ENCODE measurements around the gene ASMTL. TPM values are rescaled to one million over a fixed set of nuclear protein-coding genes. Genes with fewer than 3 reads are reported as not detected.
"Not testable (repeated sequence)": the region's sequence is repeated elsewhere in the genome, so short reads cannot be mapped to it uniquely, and the experiment has no call there.

ASMTL gene
- total RNA-seq, 2 donors from 2014 or later: 46.7 to 80.9 TPM

GRCh38 chrX:1493412-1493811, 40.7 kb upstream of the ASMTL start:
- Histone ChIP-seq H3K36me3 (ENCODE audit: control insufficient read depth, insufficient read depth, low read length) (no peaks in the 10 kb centered on the region), H3K9me3 (ENCODE audit: control insufficient read depth, low read length) (peaks cover 29% of the 10 kb centered on the region), H3K4me1 (ENCODE audit: control insufficient read depth, insufficient read depth, low read length) (no peaks in the 10 kb centered on the region), H3K27ac (ENCODE audit: low read depth, low read length) (no peak overlapping the region), H3K4me3 (ENCODE audit: low read length) (no peak overlapping the region), H3K27me3 (ENCODE audit: control insufficient read depth, insufficient read depth, low read length, poor library complexity, severe bottlenecking) (no peaks in the 10 kb centered on the region), H3K9ac (ENCODE audit: extremely low read depth, low read length, poor library complexity, severe bottlenecking) (no peak overlapping the region)
- no peak overlapping the region for H3K27ac Mint-ChIP-seq
- TF ChIP-seq CTCF (conservative IDR thresholded peaks at IDR 0.05): no peak
- H3K27me3 Mint-ChIP-seq (ENCODE audit: insufficient read depth): peaks cover 10% of the 10 kb centered on the region
- peaks cover 2% of the 10 kb centered on the region for H3K36me3 Mint-ChIP-seq (ENCODE audit: low read depth)
- H3K4me1 Mint-ChIP-seq: no peaks in the 10 kb centered on the region
- peaks cover 25% of the 10 kb centered on the region for H3K9me3 Mint-ChIP-seq
- DNase-seq: no peak
- WGBS, 2 experiments (ENCODE audit: insufficient coverage in 1 of 2, insufficient read length in 1 of 2): 46 to 59% methylated on average over 9 to 14 of the region's 16 CpGs
- no peak overlapping the region for H3K4me3 Mint-ChIP-seq

GRCh38 chrX:1492421-1493012, 39.8 kb upstream of the ASMTL start:
- H3K27ac Mint-ChIP-seq: no peak overlapping the region

GRCh38 chrX:1491851-1492349, 39.2 kb upstream of the ASMTL start:
- peaks cover 2% of the 10 kb centered on the region for H3K36me3 Mint-ChIP-seq (ENCODE audit: low read depth)
- Histone ChIP-seq H3K9ac (ENCODE audit: extremely low read depth, low read length, poor library complexity, severe bottlenecking) (no peak overlapping the region), H3K4me1 (ENCODE audit: control insufficient read depth, insufficient read depth, low read length) (no peaks in the 10 kb centered on the region), H3K9me3 (ENCODE audit: control insufficient read depth, low read length) (peaks cover 29% of the 10 kb centered on the region), H3K27me3 (ENCODE audit: control insufficient read depth, insufficient read depth, low read length, poor library complexity, severe bottlenecking) (no peaks in the 10 kb centered on the region), H3K4me3 (ENCODE audit: low read length) (no peak overlapping the region), H3K36me3 (ENCODE audit: control insufficient read depth, insufficient read depth, low read length) (no peaks in the 10 kb centered on the region), H3K27ac (ENCODE audit: low read depth, low read length) (no peak overlapping the region)
- H3K9me3 Mint-ChIP-seq: peaks cover 28% of the 10 kb centered on the region
- WGBS, 2 experiments (ENCODE audit: insufficient coverage in 1 of 2, insufficient read length in 1 of 2): 93 to 96% methylated on average over 5 to 6 of the region's 6 CpGs
- peaks cover 13% of the 10 kb centered on the region for H3K27me3 Mint-ChIP-seq (ENCODE audit: insufficient read depth)
- H3K4me3 Mint-ChIP-seq: no peak overlapping the region
- DNase-seq: peak; percentile 90
- H3K4me1 Mint-ChIP-seq: no peaks in the 10 kb centered on the region
- no peak for TF ChIP-seq CTCF (conservative IDR thresholded peaks at IDR 0.05)
- H3K27ac Mint-ChIP-seq: no peak overlapping the region

More at GRCh38 chrX:1492421-1493012, 39.8 kb upstream of the ASMTL start:
- Mint-ChIP-seq H3K36me3 (ENCODE audit: low read depth) (peaks cover 2% of the 10 kb centered on the region), H3K27me3 (ENCODE audit: insufficient read depth) (peaks cover 11% of the 10 kb centered on the region), H3K9me3 (peaks cover 28% of the 10 kb centered on the region), H3K4me1 (no peaks in the 10 kb centered on the region), H3K4me3 (no peak overlapping the region)
- H3K9me3 ChIP-seq (ENCODE audit: control insufficient read depth, low read length): peaks cover 29% of the 10 kb centered on the region
- H3K27ac ChIP-seq (ENCODE audit: low read depth, low read length): no peak overlapping the region
- 82 to 95% methylated on average over 7 to 9 of the region's 9 CpGs for whole genome bisulfite sequencing, 2 experiments (ENCODE audit: insufficient coverage in 1 of 2, insufficient read length in 1 of 2)
- no peak for TF ChIP-seq CTCF (conservative IDR thresholded peaks at IDR 0.05)
- DNase-seq: no peak
- no peaks in the 10 kb centered on the region for H3K36me3 ChIP-seq (ENCODE audit: control insufficient read depth, insufficient read depth, low read length)
- no peaks in the 10 kb centered on the region for H3K27me3 ChIP-seq (ENCODE audit: control insufficient read depth, insufficient read depth, low read length, poor library complexity, severe bottlenecking)
- no peak overlapping the region for H3K9ac ChIP-seq (ENCODE audit: extremely low read depth, low read length, poor library complexity, severe bottlenecking)
- H3K4me1 ChIP-seq (ENCODE audit: control insufficient read depth, insufficient read depth, low read length): no peaks in the 10 kb centered on the region
- no peak overlapping the region for H3K4me3 ChIP-seq (ENCODE audit: low read length)

- not testable (repeated sequence) for H3K27ac ChIP-seq (ENCODE audit: low read depth, low read length); H3K9ac ChIP-seq (ENCODE audit: extremely low read depth, low read length, poor library complexity, severe bottlenecking); H3K4me1 ChIP-seq (ENCODE audit: control insufficient read depth, insufficient read depth, low read length); DNase-seq; H3K4me3 ChIP-seq (ENCODE audit: low read length); H3K4me3 Mint-ChIP-seq; H3K36me3 Mint-ChIP-seq (ENCODE audit: low read depth); H3K27ac Mint-ChIP-seq; H3K4me1 Mint-ChIP-seq; H3K36me3 ChIP-seq (ENCODE audit: control insufficient read depth, insufficient read depth, low read length); H3K27me3 ChIP-seq (ENCODE audit: control insufficient read depth, insufficient read depth, low read length, poor library complexity, severe bottlenecking)
- 95 to 97% methylated on average over 4 of the region's 4 CpGs for WGBS, 2 experiments (ENCODE audit: insufficient coverage in 1 of 2, insufficient read length in 1 of 2)
- H3K9me3 ChIP-seq (ENCODE audit: control insufficient read depth, low read length): peaks cover 29% of the 10 kb centered on the region
- Mint-ChIP-seq H3K27me3 (ENCODE audit: insufficient read depth) (peaks cover 13% of the 10 kb centered on the region), H3K9me3 (peaks cover 28% of the 10 kb centered on the region)
Measured at GRCh38 chrX:1491248-1491647, 38.5 kb upstream of the ASMTL start.

GRCh38 chrX:1490723-1491122, 38.0 kb upstream of the ASMTL start:
- not testable (repeated sequence) for H3K4me3 ChIP-seq (ENCODE audit: low read length); H3K27ac ChIP-seq (ENCODE audit: low read depth, low read length); H3K27ac Mint-ChIP-seq; H3K4me1 Mint-ChIP-seq; H3K27me3 ChIP-seq (ENCODE audit: control insufficient read depth, insufficient read depth, low read length, poor library complexity, severe bottlenecking); H3K4me1 ChIP-seq (ENCODE audit: control insufficient read depth, insufficient read depth, low read length); H3K4me3 Mint-ChIP-seq; H3K36me3 ChIP-seq (ENCODE audit: control insufficient read depth, insufficient read depth, low read length); DNase-seq; H3K9ac ChIP-seq (ENCODE audit: extremely low read depth, low read length, poor library complexity, severe bottlenecking); H3K36me3 Mint-ChIP-seq (ENCODE audit: low read depth)
- H3K9me3 ChIP-seq (ENCODE audit: control insufficient read depth, low read length): peaks cover 29% of the 10 kb centered on the region
- H3K9me3 Mint-ChIP-seq: peaks cover 28% of the 10 kb centered on the region
- H3K27me3 Mint-ChIP-seq (ENCODE audit: insufficient read depth): peaks cover 13% of the 10 kb centered on the region
- no CpG with 5 or more reads among the region's 1 CpG for WGBS, 2 experiments (ENCODE audit: insufficient coverage in 1 of 2, insufficient read length in 1 of 2)
